HepG2 (cell line): ENCODE data around the gene C16orf86. TPM values are rescaled to one million over a fixed set of nuclear protein-coding genes. Genes with fewer than 3 reads are reported as not detected.

Source experiments
- HMGXB4 ChIP-seq, 2 experiments: sonication (generic) in 1 of 2; formaldehyde crosslinking in 1 of 2; IDR thresholded peaks; 2 replicates each; pipeline versions ENCODE4 v1.4.0 to v1.6.1; 2018 to 2020; ENCODE audit warnings: missing genetic modification reagents in 2 of 2, borderline replicate concordance in 1 of 2, low read depth in 1 of 2, mild to moderate bottlenecking in 1 of 2, missing biosample characterization in 1 of 2
- KDM3A ChIP-seq: IDR thresholded peaks from 2 replicates; pipeline ENCODE4 v1.6.1; 2018; ENCODE audit warnings: low read depth, missing compliant biosample characterization
- MTF2 ChIP-seq: sonication (generic); formaldehyde crosslinking; IDR thresholded peaks from 2 replicates; pipeline ENCODE4 v1.5.0; 2020; ENCODE audit warnings: missing genetic modification reagents, borderline replicate concordance
- NCOA2 ChIP-seq: sonication (generic); formaldehyde crosslinking; IDR thresholded peaks from 2 replicates; pipeline ENCODE4 v1.8.0; 2022; ENCODE audit warnings: inconsistent platforms
- SAFB2 ChIP-seq: sonication (generic); formaldehyde crosslinking; IDR thresholded peaks from 2 replicates; pipeline ENCODE4 v1.5.1; 2020; ENCODE audit warnings: missing genetic modification reagents, low read depth, mild to moderate bottlenecking, borderline replicate concordance
- SMC3 ChIP-seq: IDR thresholded peaks from 2 replicates; pipeline ENCODE4 v1.6.1; 2011; ENCODE audit warnings: low read length, improper control_type of control experiment
- XRCC5 ChIP-seq: fragments of 200-400 bp; formaldehyde crosslinking; optimal IDR thresholded peaks from 2 replicates; pipeline ENCODE3; 2017; ENCODE audit warnings: mild to moderate bottlenecking, low read length
- ZNF101 ChIP-seq: sonication (generic); formaldehyde crosslinking; IDR thresholded peaks from 2 replicates; pipeline ENCODE4 v1.4.0; 2020; ENCODE audit warnings: mild to moderate bottlenecking, low read depth, missing genetic modification reagents, borderline replicate concordance
- polyA plus RNA-seq, 8 experiments: library from polyadenylated mRNA; depleted of rRNA in 3 of 8; stranded (reverse) in 7 of 8; unstranded in 1 of 8; fragments of >200 nt; fragmentation: Illumina TruSeq in 4 of 8; extraction: Trizol in 4 of 8; gene quantifications; 2 replicates each; pipeline versions ENCODE4 v1.2.1 to v1.2.3, GENCODE V29; 2011 to 2016; ENCODE audit warnings: low read depth in 4 of 8, missing spikeins in 1 of 8, mixed read lengths in 1 of 8; ENCODE audit not compliant: insufficient read depth in 1 of 8
- total RNA-seq, 5 experiments: library from RNA; depleted of rRNA; stranded (reverse); fragments of >200 nt; fragmentation: Illumina TruSeq; extraction: Trizol; gene quantifications; 2 replicates each; pipeline ENCODE4 v1.2.3, GENCODE V29; 2016; ENCODE audit warnings: low read depth in 1 of 5
- TF ChIP-seq, protein P1 (sequence below): sonication (generic); formaldehyde crosslinking; IDR thresholded peaks from 2 replicates; pipeline ENCODE4 v1.5.0; 2020; ENCODE audit warnings: mild to moderate bottlenecking, missing genetic modification reagents, moderate library complexity
- TF ChIP-seq, protein P2 (sequence below): sonication (generic); formaldehyde crosslinking; IDR thresholded peaks from 2 replicates; pipeline ENCODE4 v1.8.0; 2022; ENCODE audit warnings: mild to moderate bottlenecking, missing genetic modification reagents
- TF ChIP-seq, protein P3 (sequence below): sonication (generic); formaldehyde crosslinking; conservative IDR thresholded peaks from 2 replicates; pipeline ENCODE4 v1.4.0; 2020; ENCODE audit warnings: missing genetic modification reagents
- TF ChIP-seq, protein P4 (sequence below): sonication (generic); formaldehyde crosslinking; IDR thresholded peaks from 2 replicates; pipeline ENCODE4 v1.5.0; 2020; ENCODE audit warnings: missing genetic modification reagents
- TF ChIP-seq, protein P5 (sequence below): sonication (generic); formaldehyde crosslinking; IDR thresholded peaks from 2 replicates; pipeline ENCODE4 v1.5.0; 2020; ENCODE audit warnings: mild to moderate bottlenecking, missing genetic modification reagents, borderline replicate concordance

C16orf86 gene
- total and polyA plus RNA-seq, 2 of the 13 experiments (the other 11 are each of a cell fraction or from before 2014, with no cell fraction given) = 1.5 to 3.1 TPM

GRCh38 chr16:67672739-67673662 is 6.4 kb downstream of the C16orf86 start (continued):
- TF ChIP-seq SAFB2 (CRISPR knock-in tag) (0 out of 2 replicates have a peak, but pooled peaks have one; percentile 24), ZNF101 (CRISPR knock-in tag) (no peak), HMGXB4 (CRISPR knock-in tag; IDR thresholded peaks at IDR 0.05; ENCODE audit: borderline replicate concordance in 1 of 2, low read depth in 1 of 2) (0 out of 4 replicates have a peak, but pooled peaks of 1 of the 2 experiments have one; percentile 30), SMC3 (peak; percentile 75), NCOA2 (CRISPR knock-in tag) (peak; percentile 21; the same call in 1 of the 2 replicates), MTF2 (CRISPR knock-in tag) (no peak), XRCC5 (peak; percentile 73), KDM3A (CRISPR knock-in tag) (0 out of 2 replicates have a peak, but pooled peaks have one; percentile 22)
- TF ChIP-seq, protein P1, sequence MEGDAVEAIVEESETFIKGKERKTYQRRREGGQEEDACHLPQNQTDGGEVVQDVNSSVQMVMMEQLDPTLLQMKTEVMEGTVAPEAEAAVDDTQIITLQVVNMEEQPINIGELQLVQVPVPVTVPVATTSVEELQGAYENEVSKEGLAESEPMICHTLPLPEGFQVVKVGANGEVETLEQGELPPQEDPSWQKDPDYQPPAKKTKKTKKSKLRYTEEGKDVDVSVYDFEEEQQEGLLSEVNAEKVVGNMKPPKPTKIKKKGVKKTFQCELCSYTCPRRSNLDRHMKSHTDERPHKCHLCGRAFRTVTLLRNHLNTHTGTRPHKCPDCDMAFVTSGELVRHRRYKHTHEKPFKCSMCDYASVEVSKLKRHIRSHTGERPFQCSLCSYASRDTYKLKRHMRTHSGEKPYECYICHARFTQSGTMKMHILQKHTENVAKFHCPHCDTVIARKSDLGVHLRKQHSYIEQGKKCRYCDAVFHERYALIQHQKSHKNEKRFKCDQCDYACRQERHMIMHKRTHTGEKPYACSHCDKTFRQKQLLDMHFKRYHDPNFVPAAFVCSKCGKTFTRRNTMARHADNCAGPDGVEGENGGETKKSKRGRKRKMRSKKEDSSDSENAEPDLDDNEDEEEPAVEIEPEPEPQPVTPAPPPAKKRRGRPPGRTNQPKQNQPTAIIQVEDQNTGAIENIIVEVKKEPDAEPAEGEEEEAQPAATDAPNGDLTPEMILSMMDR = peak; percentile 95
- TF ChIP-seq, protein P2, sequence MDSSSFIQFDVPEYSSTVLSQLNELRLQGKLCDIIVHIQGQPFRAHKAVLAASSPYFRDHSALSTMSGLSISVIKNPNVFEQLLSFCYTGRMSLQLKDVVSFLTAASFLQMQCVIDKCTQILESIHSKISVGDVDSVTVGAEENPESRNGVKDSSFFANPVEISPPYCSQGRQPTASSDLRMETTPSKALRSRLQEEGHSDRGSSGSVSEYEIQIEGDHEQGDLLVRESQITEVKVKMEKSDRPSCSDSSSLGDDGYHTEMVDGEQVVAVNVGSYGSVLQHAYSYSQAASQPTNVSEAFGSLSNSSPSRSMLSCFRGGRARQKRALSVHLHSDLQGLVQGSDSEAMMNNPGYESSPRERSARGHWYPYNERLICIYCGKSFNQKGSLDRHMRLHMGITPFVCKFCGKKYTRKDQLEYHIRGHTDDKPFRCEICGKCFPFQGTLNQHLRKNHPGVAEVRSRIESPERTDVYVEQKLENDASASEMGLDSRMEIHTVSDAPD (CRISPR knock-in tag) = no peak
- TF ChIP-seq, protein P3, sequence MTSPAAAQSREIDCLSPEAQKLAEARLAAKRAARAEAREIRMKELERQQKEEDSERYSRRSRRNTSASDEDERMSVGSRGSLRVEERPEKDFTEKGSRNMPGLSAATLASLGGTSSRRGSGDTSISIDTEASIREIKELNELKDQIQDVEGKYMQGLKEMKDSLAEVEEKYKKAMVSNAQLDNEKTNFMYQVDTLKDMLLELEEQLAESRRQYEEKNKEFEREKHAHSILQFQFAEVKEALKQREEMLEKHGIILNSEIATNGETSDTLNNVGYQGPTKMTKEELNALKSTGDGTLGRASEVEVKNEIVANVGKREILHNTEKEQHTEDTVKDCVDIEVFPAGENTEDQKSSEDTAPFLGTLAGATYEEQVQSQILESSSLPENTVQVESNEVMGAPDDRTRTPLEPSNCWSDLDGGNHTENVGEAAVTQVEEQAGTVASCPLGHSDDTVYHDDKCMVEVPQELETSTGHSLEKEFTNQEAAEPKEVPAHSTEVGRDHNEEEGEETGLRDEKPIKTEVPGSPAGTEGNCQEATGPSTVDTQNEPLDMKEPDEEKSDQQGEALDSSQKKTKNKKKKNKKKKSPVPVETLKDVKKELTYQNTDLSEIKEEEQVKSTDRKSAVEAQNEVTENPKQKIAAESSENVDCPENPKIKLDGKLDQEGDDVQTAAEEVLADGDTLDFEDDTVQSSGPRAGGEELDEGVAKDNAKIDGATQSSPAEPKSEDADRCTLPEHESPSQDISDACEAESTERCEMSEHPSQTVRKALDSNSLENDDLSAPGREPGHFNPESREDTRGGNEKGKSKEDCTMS (CRISPR knock-in tag) = no peak
- TF ChIP-seq, protein P4, sequence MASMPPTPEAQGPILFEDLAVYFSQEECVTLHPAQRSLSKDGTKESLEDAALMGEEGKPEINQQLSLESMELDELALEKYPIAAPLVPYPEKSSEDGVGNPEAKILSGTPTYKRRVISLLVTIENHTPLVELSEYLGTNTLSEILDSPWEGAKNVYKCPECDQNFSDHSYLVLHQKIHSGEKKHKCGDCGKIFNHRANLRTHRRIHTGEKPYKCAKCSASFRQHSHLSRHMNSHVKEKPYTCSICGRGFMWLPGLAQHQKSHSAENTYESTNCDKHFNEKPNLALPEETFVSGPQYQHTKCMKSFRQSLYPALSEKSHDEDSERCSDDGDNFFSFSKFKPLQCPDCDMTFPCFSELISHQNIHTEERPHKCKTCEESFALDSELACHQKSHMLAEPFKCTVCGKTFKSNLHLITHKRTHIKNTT (CRISPR knock-in tag) = no peak
- TF ChIP-seq, protein P5, sequence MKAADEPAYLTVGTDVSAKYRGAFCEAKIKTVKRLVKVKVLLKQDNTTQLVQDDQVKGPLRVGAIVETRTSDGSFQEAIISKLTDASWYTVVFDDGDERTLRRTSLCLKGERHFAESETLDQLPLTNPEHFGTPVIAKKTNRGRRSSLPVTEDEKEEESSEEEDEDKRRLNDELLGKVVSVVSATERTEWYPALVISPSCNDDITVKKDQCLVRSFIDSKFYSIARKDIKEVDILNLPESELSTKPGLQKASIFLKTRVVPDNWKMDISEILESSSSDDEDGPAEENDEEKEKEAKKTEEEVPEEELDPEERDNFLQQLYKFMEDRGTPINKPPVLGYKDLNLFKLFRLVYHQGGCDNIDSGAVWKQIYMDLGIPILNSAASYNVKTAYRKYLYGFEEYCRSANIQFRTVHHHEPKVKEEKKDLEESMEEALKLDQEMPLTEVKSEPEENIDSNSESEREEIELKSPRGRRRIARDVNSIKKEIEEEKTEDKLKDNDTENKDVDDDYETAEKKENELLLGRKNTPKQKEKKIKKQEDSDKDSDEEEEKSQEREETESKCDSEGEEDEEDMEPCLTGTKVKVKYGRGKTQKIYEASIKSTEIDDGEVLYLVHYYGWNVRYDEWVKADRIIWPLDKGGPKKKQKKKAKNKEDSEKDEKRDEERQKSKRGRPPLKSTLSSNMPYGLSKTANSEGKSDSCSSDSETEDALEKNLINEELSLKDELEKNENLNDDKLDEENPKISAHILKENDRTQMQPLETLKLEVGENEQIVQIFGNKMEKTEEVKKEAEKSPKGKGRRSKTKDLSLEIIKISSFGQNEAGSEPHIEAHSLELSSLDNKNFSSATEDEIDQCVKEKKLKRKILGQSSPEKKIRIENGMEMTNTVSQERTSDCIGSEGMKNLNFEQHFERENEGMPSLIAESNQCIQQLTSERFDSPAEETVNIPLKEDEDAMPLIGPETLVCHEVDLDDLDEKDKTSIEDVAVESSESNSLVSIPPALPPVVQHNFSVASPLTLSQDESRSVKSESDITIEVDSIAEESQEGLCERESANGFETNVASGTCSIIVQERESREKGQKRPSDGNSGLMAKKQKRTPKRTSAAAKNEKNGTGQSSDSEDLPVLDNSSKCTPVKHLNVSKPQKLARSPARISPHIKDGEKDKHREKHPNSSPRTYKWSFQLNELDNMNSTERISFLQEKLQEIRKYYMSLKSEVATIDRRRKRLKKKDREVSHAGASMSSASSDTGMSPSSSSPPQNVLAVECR (CRISPR knock-in tag) = no peak
